Esophagus (tissue), 2 donors: ENCODE measurements around the gene KCNH8. TPM values are rescaled to one million over a fixed set of nuclear protein-coding genes. Genes with fewer than 3 reads are reported as not detected.

Experiments
- H3K27ac ChIP-seq, 2 donors: one replicate each; pipeline ENCODE4 v1.5.1; 2013; ENCODE audit warnings: low read depth in 2 of 2, mild to moderate bottlenecking in 2 of 2, inconsistent platforms in 1 of 2, low read length in 1 of 2, moderate library complexity in 1 of 2
- H3K27me3 ChIP-seq, 2 donors: one replicate each; pipeline ENCODE4 v1.6.1; 2013; ENCODE audit warnings: low read length in 2 of 2, control low read depth in 1 of 2, mild to moderate bottlenecking in 1 of 2; ENCODE audit not compliant: insufficient read depth in 2 of 2, control insufficient read depth in 1 of 2
- H3K36me3 ChIP-seq, 2 donors: one replicate each; pipeline ENCODE4 v1.6.1; 2013; ENCODE audit warnings: low read length in 1 of 2; ENCODE audit not compliant: control insufficient read depth in 2 of 2, insufficient read depth in 2 of 2
- H3K4me1 ChIP-seq, 2 donors: one replicate each; pipeline ENCODE4 v1.6.1; 2013; ENCODE audit warnings: low read length in 1 of 2; ENCODE audit not compliant: control insufficient read depth in 2 of 2, insufficient read depth in 2 of 2
- H3K4me3 ChIP-seq, 2 donors: one replicate each; pipeline ENCODE4 v1.5.1; 2013; ENCODE audit warnings: low read length in 2 of 2, mild to moderate bottlenecking in 2 of 2, low read depth in 1 of 2, moderate library complexity in 1 of 2
- H3K9me3 ChIP-seq, 2 donors: one replicate each; pipeline ENCODE4 v1.6.1; 2013; ENCODE audit warnings: mild to moderate bottlenecking in 2 of 2, low read depth in 1 of 2, low read length in 1 of 2, moderate library complexity in 1 of 2; ENCODE audit not compliant: control insufficient read depth in 2 of 2, insufficient read depth in 1 of 2
- WGBS, 2 donors: extraction: QIAGEN DNeasy Blood & Tissue Kit; methylation state at CpG; one replicate each; pipeline ENCODE4 v1.1.7; 2013; 5-methylcytosine and 5-hydroxymethylcytosine counted together
- polyA plus RNA-seq, 2 donors: library from polyadenylated mRNA; stranded (reverse); fragments of 200-250 nt; gene quantifications; one replicate each; pipeline ENCODE4 v1.2.3, GENCODE V29; 2013
- donor health status: healthy with polysubstance abuse.
- donor health status: Bipolar disorder and iron deficiency.

KCNH8 gene
- polyA plus RNA-seq, 2 donors = 0.05 to 0.06 TPM

DNA sequence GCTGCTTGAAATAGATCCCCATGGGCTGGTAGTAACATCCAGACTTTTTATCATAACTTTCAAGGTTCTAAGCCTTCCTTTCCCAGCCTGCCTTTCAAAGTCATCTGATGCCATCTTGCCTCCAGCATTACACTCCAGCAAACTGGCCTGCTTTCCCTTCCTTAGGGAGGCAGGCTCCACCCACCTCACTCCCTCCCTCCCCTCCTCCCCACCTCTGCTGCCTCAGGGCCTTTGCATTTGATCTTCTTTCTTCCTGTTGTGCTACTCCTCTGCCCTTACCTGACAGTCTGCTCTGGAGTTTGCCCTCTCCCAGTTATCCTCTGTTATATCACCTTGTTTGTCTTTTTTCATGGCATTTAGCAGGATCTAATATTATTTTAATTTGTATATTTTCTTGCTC is 319.5 kb downstream of the KCNH8 start:
- H3K27me3 ChIP-seq = no peaks in the 10 kb centered on the region
- H3K36me3 ChIP-seq = no peaks in the 10 kb centered on the region
- no peak overlapping the region for H3K4me3 ChIP-seq
- H3K4me1 ChIP-seq = no peaks in the 10 kb centered on the region
- no peaks in the 10 kb centered on the region for H3K9me3 ChIP-seq
- H3K27ac ChIP-seq = no peak overlapping the region

DNA sequence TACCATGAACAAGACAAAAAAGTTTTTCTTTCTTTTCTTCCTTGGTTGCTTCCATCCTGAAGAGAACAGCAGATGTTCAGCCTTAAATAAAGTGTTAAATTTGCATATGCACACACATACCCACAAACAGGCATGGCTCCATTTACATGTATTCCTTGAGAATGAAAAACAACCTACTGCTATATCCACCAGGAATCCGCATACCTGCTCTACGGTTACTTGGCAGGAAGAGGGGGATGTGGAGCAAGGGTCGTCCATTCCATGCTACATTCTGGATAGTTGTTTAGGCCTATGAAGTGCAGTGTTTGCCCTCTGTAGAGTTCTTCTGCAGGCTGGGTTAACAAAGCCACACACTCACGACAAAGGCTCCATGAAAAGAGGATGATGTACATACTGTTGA is 322.8 kb downstream of the KCNH8 start:
- Histone ChIP-seq H3K27me3 (no peaks in the 10 kb centered on the region), H3K36me3 (no peaks in the 10 kb centered on the region), H3K4me1 (no peaks in the 10 kb centered on the region), H3K9me3 (no peaks in the 10 kb centered on the region), H3K27ac (no peak overlapping the region), H3K4me3 (no peak overlapping the region)
- WGBS, 2 donors = 80 to 82% methylated on average over 4 of the region's 4 CpGs

DNA sequence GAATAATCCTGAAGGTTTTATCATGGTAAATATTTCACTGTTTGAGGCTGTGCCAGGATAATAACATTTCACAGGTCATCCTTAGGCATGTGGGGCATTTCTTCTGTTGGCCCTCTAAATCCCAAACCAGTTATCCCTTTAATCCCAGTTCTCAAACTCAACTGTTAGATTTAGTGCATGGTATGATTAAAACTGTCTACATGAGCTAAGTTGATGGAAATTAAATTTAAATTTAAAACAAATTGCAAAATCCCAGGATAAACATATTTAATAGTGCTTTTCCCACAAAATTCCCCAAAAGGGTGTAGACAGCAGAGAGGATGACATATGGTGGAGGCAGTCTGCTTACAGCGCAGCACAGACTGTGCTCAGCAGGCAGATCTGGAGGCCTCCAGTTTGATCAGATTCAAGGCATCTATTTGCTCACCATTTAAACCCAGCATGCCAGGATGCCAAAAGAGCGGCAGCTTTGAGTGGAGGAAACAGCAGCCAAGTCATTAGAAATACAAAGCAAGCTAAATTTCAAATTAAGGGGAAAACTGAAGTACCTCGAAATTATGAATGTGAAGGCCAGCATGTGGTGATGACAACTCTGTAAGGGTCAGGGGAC is 325.8 kb downstream of the KCNH8 start:
- H3K4me3 ChIP-seq = no peak overlapping the region
- H3K4me1 ChIP-seq = no peaks in the 10 kb centered on the region
- no peaks in the 10 kb centered on the region for H3K36me3 ChIP-seq
- H3K9me3 ChIP-seq = no peaks in the 10 kb centered on the region
- no peak overlapping the region for H3K27ac ChIP-seq
- no peaks in the 10 kb centered on the region for H3K27me3 ChIP-seq
- WGBS, 2 donors = 62 to 63% methylated on average over 3 of the region's 3 CpGs

DNA sequence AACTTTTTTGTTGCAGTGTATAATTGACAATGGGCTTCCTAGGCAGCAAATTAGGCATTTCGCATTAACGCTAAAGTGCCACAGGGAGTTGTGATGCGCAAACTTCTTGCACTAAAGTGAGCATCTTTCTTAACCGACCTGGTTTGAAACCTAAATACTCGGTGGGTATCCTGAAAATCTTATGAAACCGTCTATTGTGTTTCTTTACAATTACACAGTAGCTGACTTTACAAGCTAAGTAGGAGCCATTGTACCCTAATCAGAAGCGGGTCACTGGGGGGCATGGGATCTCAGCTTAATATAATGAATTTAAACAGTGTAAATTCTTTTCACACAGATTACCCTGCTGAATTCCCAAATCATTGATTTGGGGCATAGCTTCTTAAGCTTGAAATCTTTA is 328.0 kb downstream of the KCNH8 start:
- H3K36me3 ChIP-seq = no peaks in the 10 kb centered on the region
- 81 to 86% methylated on average over 7 of the region's 7 CpGs for WGBS, 2 donors
- no peaks in the 10 kb centered on the region for H3K4me1 ChIP-seq
- H3K27ac ChIP-seq = no peak overlapping the region
- no peaks in the 10 kb centered on the region for H3K27me3 ChIP-seq
- H3K4me3 ChIP-seq = no peak overlapping the region
- no peaks in the 10 kb centered on the region for H3K9me3 ChIP-seq

DNA sequence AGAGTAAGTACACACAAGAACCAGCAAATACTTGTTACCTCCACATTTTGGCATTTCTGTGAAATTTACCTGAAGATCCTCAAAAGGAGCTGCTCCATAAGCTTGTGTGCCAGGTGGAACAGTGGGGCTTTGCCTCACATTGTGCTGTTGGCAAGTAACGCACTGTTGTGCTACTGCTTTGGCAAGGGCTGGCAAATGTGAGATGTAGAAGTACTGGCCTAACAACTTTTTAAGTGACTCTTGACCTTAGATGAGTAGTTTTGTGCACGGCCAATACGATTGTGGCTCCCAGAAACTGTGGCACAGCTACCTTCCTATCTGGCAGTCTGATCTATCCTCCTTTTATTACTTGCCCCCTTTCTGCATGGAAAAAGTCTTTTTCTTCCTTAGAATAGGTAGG is 337.0 kb downstream of the KCNH8 start:
- WGBS, 2 donors = 59 to 80% methylated on average over 3 of the region's 3 CpGs
- no peak overlapping the region for H3K27ac ChIP-seq
- no peak overlapping the region for H3K4me3 ChIP-seq
- no peaks in the 10 kb centered on the region for H3K9me3 ChIP-seq
- no peaks in the 10 kb centered on the region for H3K27me3 ChIP-seq
- H3K36me3 ChIP-seq = no peaks in the 10 kb centered on the region
- H3K4me1 ChIP-seq = no peaks in the 10 kb centered on the region

DNA sequence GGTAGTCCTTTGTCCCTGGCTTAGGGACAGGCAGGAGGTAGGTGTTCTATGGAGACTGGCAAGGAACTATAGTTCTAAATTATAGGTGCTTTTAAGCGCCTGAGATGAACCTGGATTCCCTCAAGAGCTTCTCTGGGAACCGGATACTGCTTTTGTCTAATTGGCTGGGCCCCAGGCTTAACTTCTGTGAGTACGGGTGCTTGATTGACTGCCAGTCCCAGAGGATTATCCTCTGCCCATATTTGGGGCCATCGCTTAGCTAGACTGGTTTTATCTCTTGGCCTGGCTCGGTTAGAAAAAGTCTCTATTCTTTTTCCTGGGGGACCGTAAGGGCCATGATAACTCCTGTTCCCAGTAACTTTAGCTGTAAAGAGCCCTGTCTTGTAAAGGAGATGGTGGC is 339.1 kb downstream of the KCNH8 start:
- Histone ChIP-seq H3K4me3 (no peak overlapping the region), H3K4me1 (no peaks in the 10 kb centered on the region), H3K27ac (no peak overlapping the region), H3K9me3 (no peaks in the 10 kb centered on the region), H3K36me3 (no peaks in the 10 kb centered on the region), H3K27me3 (no peaks in the 10 kb centered on the region)
- 68 to 77% methylated on average over 6 of the region's 6 CpGs for WGBS, 2 donors

DNA sequence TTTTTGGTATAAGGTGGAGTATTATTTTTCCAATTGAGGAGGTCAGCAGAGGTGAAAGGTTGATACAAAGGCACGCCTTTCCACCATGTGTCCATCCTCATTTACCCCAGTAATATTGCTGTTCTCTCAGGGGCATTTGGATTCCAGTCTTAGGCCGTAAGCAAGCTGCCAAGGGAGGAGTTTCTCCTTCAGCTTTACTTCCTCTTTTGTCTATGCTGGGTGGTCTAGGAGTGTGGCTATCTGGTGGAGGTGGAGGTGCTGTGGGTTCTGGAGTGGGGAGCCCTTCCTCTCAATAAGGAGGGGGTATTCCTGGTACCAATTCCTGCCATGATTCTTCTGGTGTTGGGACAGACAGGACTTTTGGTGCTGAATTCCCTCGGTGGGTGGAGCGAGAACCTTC is 340.6 kb downstream of the KCNH8 start:
- H3K27me3 ChIP-seq = no peaks in the 10 kb centered on the region
- H3K4me3 ChIP-seq = no peak overlapping the region
- H3K36me3 ChIP-seq = no peaks in the 10 kb centered on the region
- no peaks in the 10 kb centered on the region for H3K4me1 ChIP-seq
- no peaks in the 10 kb centered on the region for H3K9me3 ChIP-seq
- H3K27ac ChIP-seq = no peak overlapping the region
- 87 to 88% methylated on average over 4 of the region's 4 CpGs for WGBS, 2 donors

DNA sequence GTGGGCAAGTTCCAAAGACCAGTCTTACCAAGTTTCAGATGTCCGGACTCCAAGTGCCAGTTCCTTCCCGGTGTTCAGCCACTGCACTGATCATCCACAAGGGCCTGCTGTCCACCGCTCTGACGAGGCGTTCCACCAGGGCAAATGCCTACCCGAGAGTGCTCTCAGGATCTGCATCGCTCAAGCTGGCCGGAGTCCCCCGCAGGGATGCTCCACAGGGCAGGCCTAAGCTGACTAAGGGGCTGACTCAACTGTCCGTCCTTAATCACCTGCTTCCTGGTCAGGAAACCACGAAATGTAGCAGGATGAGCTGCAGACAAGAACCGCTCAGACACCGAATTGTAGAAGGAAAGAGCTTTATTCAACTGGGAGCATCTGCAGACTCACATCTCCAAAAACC is 341.6 kb downstream of the KCNH8 start:
- WGBS, 2 donors = 88 to 90% methylated on average over 13 of the region's 13 CpGs
- Histone ChIP-seq H3K9me3 (no peaks in the 10 kb centered on the region), H3K4me1 (no peaks in the 10 kb centered on the region), H3K27me3 (no peaks in the 10 kb centered on the region), H3K4me3 (no peak overlapping the region), H3K27ac (no peak overlapping the region), H3K36me3 (no peaks in the 10 kb centered on the region)

DNA sequence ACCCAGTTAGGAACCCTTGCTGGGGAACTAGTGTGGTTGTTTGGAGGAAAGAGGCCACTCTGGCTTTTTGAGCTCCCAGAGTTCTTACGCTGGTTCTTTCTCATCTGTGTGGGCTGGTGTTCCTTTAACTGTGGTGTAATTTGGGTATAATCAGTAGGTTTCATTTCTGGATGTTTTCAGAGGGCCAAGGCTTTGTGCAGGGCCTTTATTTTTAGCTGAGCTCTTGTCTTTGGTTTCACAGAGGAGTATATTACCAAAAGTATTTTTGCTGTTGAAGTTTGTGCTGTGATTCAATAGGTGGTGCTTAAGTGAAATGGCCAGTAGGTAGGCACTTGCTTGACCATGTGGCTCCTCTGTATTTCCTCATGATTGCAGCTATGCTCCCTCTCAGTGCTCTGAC is 357.9 kb downstream of the KCNH8 start:
- Histone ChIP-seq H3K27me3 (no peaks in the 10 kb centered on the region), H3K36me3 (no peaks in the 10 kb centered on the region)
- 82 to 90% methylated on average over 1 of the region's 1 CpG for WGBS, 2 donors

DNA sequence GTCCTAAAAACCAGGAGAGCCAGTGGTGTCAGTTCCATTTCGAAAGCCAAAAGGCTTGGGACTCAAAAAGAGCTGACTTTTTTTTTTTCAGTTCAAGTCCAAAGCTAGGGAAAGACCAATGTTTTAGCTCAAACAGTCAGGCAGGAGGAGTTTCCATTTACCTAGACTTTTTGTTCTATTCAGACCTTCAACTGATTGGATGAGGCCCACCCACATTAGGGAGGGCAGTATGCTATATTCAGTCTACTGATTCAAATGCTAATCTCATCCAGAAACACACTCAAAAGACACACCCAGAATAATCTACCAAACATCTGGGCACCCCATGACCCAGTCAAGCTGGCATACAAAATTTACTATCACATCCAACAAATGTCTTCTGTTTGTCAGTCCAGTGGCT is 374.0 kb downstream of the KCNH8 start:
- no peaks in the 10 kb centered on the region for H3K36me3 ChIP-seq
- H3K4me1 ChIP-seq = no peaks in the 10 kb centered on the region
- H3K27ac ChIP-seq = no peak overlapping the region
- H3K27me3 ChIP-seq = no peaks in the 10 kb centered on the region
- H3K9me3 ChIP-seq = no peaks in the 10 kb centered on the region
- WGBS, 2 donors = 70 to 85% methylated on average over 1 of the region's 1 CpG
- no peak overlapping the region for H3K4me3 ChIP-seq

More for the DNA sequence above, 357.9 kb downstream of the KCNH8 start:
- Histone ChIP-seq H3K4me1 (no peaks in the 10 kb centered on the region), H3K27ac (no peak overlapping the region), H3K9me3 (no peaks in the 10 kb centered on the region), H3K4me3 (no peak overlapping the region)
